Measurements from ENCODE around the gene SCGN. TPM values are rescaled to one million over a fixed set of nuclear protein-coding genes. Genes with fewer than 3 reads are reported as not detected.

Gene SCGN
- total RNA-seq, 2 experiments from 2014 or later = not detected

DNA sequence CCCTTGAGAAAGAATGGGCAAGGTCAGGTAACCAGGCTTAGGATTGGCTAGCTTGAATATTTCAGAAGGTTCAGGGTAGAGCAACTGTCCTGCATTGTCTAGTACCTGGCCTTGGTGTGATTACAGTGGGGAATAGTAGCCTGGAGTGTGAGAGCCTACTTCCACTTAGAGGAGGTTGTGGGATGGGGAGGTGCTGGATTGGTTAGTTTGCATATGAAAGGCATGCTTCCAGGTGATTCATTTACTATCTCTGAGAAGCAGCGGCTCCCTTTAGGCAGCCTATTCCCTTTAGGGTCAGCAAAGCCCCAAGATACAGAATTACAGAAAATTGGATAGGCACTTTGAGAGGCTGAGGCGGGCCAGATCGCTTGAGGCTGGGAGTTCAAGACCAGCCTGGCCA is 25.0 kb upstream of the SCGN start:
- no peak overlapping the region for H3K4me3 Mint-ChIP-seq

DNA sequence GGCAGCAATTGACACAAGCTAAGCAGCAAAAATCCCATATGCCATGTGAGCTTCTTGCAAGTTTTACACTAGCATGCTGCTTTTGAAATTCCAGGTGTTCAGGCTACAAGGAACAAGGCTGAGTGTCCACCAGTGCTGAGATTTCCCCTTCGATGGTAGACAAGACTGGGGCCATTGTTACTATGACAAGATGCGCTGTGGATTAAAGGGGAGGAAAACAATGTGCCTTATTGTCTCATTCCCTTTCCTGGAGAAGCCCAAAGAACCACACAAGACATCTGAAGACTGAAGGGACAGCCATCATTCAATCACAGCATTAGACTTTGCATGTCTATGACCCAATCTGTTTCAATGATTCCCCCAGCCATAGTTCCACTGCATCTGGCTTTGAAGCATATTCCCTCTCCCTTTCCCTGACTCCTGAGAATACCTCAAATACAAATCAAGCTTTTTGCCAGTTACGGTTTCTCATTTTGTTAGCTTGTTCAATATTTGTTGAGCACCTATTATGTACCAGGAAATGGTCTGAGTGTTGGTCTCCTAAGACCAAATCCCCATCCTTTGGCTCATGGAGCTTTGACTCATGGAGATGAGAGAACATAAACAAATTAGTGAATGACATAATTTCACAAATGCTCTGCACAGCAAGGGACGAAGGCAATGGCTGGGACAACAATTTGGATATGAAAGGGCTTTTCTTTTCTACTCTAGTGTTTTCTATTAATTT is 23.4 kb upstream of the SCGN start:
- H3K27ac Mint-ChIP-seq = no peak overlapping the region

More for the DNA sequence above, 25.0 kb upstream of the SCGN start:
- H3K27me3 Mint-ChIP-seq = peaks cover 13% of the 10 kb centered on the region
- no peaks in the 10 kb centered on the region for H3K9me3 Mint-ChIP-seq
- no peaks in the 10 kb centered on the region for H3K4me1 Mint-ChIP-seq
- H3K27ac Mint-ChIP-seq = no peak overlapping the region
- no peak for DNase-seq
- POLR2A ChIA-PET = no interaction called here
- no peaks in the 10 kb centered on the region for H3K36me3 Mint-ChIP-seq (ENCODE audit: low read depth)
- CTCF ChIA-PET = interaction anchor here (1.1 kb wide), 1 partner anchor 792 kb away, joined by 3 read pairs; no protein-coding TSS in a partner anchor

GRCh38 chr6:25629198-25629576 is 22.8 kb upstream of the SCGN start:
- H3K36me3 Mint-ChIP-seq (ENCODE audit: low read depth) = no peaks in the 10 kb centered on the region
- H3K9me3 Mint-ChIP-seq = no peaks in the 10 kb centered on the region
- H3K27me3 Mint-ChIP-seq = peaks cover 13% of the 10 kb centered on the region
- no peaks in the 10 kb centered on the region for H3K4me1 Mint-ChIP-seq
- no peak overlapping the region for H3K4me3 Mint-ChIP-seq
- POLR2A ChIA-PET = no interaction called here
- no peak for DNase-seq
- CTCF ChIA-PET = interaction anchor here (0.6 to 0.8 kb wide), 2 partner anchors 103 to 406 kb away, joined by 3 read pairs; no protein-coding TSS in a partner anchor
- no peak overlapping the region for H3K27ac Mint-ChIP-seq

More for the DNA sequence above, 23.4 kb upstream of the SCGN start:
- no peak overlapping the region for H3K4me3 Mint-ChIP-seq
- POLR2A ChIA-PET = no interaction called here
- no peaks in the 10 kb centered on the region for H3K9me3 Mint-ChIP-seq
- CTCF ChIA-PET = no interaction called here
- no peaks in the 10 kb centered on the region for H3K36me3 Mint-ChIP-seq (ENCODE audit: low read depth)
- H3K27me3 Mint-ChIP-seq = peaks cover 13% of the 10 kb centered on the region
- no peak for DNase-seq
- no peaks in the 10 kb centered on the region for H3K4me1 Mint-ChIP-seq

DNA sequence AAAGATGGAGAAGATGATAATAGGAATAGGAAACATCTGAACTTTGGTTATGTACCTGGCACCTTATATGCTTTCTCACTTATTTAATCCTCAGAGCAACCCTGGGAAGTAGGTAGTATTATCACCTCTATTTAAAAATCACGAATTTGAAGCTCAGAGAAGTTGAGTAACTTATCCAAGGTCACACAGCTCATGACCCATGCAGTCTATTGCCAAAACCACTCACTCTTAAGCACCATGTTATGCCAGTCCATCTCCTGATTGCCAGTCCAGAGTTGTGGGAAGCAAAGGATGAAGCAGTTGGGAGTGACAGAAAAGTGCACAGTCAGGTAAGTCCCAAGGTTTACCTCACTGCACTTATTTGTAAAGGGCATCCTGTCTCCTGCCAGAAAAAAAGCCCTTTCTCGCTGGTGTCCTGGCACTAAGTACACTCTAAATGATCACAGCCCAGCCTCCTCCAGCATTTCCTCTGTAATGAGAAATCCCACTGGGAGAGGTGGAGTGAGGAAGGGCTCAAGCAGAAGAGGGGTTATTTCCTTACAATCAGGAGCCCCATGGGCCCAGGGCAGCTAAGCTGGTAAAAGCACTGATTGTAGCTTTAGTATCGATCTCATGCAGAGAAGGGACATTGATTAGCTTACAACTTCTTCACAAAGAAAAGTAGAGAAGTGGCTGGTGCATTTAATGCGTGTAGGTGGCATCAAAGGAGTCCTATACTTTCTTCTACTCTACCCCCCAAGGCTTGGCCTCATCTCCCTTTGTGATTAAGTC is 21.3 kb upstream of the SCGN start:
- CTCF ChIA-PET = interaction anchor here (0.9 kb wide), 1 partner anchor 22 kb away, joined by 3 read pairs; no protein-coding TSS in a partner anchor

DNA sequence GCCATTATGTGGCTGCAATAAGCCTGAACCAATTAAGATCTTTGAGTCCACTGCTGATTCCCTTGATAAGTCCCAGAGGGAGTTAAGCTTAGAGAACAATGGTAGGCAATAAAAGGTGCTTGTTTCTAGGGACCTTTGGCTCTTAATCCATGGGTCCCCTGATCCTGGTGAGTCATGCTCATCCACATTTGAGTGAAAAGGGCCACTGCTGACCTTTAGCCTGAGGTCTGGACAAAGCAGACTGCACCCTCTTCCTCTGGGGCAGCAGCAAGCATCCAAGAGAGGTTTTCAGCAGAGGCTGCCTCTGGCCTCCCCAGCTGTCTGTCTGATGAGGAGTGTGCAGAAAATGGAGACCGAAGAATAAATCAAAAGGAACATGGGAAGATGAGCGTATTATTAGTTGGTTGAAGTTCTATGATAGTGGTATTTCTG is 16.1 kb upstream of the SCGN start:
- Mint-ChIP-seq H3K4me1 (no peaks in the 10 kb centered on the region), H3K4me3 (no peak overlapping the region), H3K27ac (no peak overlapping the region), H3K27me3 (peaks cover 27% of the 10 kb centered on the region), H3K9me3 (no peaks in the 10 kb centered on the region), H3K36me3 (ENCODE audit: low read depth) (no peaks in the 10 kb centered on the region)
- DNase-seq = no peak
- POLR2A ChIA-PET = no interaction called here
- CTCF ChIA-PET = no interaction called here

More for the DNA sequence above, 21.3 kb upstream of the SCGN start:
- H3K27ac Mint-ChIP-seq = no peak overlapping the region
- H3K9me3 Mint-ChIP-seq = no peaks in the 10 kb centered on the region
- POLR2A ChIA-PET = no interaction called here
- DNase-seq = no peak
- H3K4me3 Mint-ChIP-seq = no peak overlapping the region
- H3K4me1 Mint-ChIP-seq = no peaks in the 10 kb centered on the region
- H3K36me3 Mint-ChIP-seq (ENCODE audit: low read depth) = no peaks in the 10 kb centered on the region
- peaks cover 17% of the 10 kb centered on the region for H3K27me3 Mint-ChIP-seq

DNA sequence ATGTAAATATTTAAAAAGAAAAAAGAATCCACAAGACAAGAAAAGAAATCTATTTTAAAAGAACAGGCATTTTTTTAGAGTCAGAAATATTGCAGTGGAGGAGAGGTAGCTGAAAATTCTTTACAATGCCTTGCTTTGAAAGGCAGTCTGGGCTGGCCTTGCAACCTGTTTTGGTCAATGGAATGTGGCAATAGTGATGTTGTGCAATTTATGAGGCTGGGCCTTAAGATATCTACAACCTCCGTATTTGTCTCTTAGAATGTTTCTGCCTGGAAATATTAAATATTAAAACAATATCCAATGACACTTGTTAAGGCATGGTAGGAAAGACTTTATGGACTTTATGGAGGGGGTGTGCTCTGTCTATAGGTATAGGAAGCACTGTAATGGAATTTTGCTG is 14.8 kb upstream of the SCGN start:
- H3K4me1 Mint-ChIP-seq = no peaks in the 10 kb centered on the region
- H3K36me3 Mint-ChIP-seq (ENCODE audit: low read depth) = no peaks in the 10 kb centered on the region
- no peak overlapping the region for H3K4me3 Mint-ChIP-seq
- no peak for DNase-seq
- POLR2A ChIA-PET = no interaction called here
- H3K9me3 Mint-ChIP-seq = no peaks in the 10 kb centered on the region
- no peak overlapping the region for H3K27ac Mint-ChIP-seq
- CTCF ChIA-PET = no interaction called here
- peaks cover 23% of the 10 kb centered on the region for H3K27me3 Mint-ChIP-seq

GRCh38 chr6:25637960-25638434 is 14.0 kb upstream of the SCGN start:
- Mint-ChIP-seq H3K27ac (no peak overlapping the region), H3K27me3 (peaks cover 28% of the 10 kb centered on the region), H3K4me3 (no peak overlapping the region), H3K36me3 (ENCODE audit: low read depth) (no peaks in the 10 kb centered on the region), H3K9me3 (no peaks in the 10 kb centered on the region), H3K4me1 (no peaks in the 10 kb centered on the region)
- ChIA-PET CTCF (no interaction called here), POLR2A (no interaction called here)
- DNase-seq = no peak

- H3K27ac Mint-ChIP-seq = no peak overlapping the region
- ChIA-PET POLR2A (no interaction called here), CTCF (no interaction called here)
- H3K4me1 Mint-ChIP-seq = no peaks in the 10 kb centered on the region
- H3K4me3 Mint-ChIP-seq = no peak overlapping the region
- no peaks in the 10 kb centered on the region for H3K36me3 Mint-ChIP-seq (ENCODE audit: low read depth)
- no peak for DNase-seq
- peaks cover 43% of the 10 kb centered on the region for H3K27me3 Mint-ChIP-seq
- H3K9me3 Mint-ChIP-seq = no peaks in the 10 kb centered on the region
Observed at GRCh38 chr6:25639653-25640052, 12.4 kb upstream of the SCGN start.

GRCh38 chr6:25640446-25640845 is 11.6 kb upstream of the SCGN start:
- CTCF ChIA-PET = no interaction called here

DNA sequence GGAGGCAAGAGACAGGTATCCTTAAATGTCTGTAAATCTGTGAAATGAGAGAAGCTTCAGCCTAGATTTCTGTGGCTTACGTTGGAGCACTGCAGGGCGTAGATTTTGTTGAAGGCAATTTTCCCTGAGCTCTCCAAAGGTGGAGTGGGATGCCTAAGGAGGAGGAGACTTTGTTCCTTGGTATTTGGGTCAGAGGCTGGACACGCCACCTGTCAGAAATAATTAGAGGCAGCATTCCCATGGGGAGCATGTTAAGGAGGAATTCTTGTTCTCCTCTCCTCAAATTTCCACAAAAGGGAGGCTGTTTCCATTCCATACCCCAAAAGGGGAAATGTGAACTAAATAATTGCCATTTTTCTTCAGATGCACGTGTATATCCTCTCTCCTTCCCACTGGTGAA is 11.1 kb upstream of the SCGN start:
- no peaks in the 10 kb centered on the region for H3K36me3 Mint-ChIP-seq (ENCODE audit: low read depth)
- CTCF ChIA-PET = no interaction called here

More at GRCh38 chr6:25640446-25640845, 11.6 kb upstream of the SCGN start:
- POLR2A ChIA-PET = no interaction called here
- Mint-ChIP-seq H3K4me3 (no peak overlapping the region), H3K9me3 (no peaks in the 10 kb centered on the region), H3K27ac (no peak overlapping the region), H3K27me3 (peaks cover 46% of the 10 kb centered on the region), H3K4me1 (no peaks in the 10 kb centered on the region), H3K36me3 (ENCODE audit: low read depth) (no peaks in the 10 kb centered on the region)
- DNase-seq = no peak

DNA sequence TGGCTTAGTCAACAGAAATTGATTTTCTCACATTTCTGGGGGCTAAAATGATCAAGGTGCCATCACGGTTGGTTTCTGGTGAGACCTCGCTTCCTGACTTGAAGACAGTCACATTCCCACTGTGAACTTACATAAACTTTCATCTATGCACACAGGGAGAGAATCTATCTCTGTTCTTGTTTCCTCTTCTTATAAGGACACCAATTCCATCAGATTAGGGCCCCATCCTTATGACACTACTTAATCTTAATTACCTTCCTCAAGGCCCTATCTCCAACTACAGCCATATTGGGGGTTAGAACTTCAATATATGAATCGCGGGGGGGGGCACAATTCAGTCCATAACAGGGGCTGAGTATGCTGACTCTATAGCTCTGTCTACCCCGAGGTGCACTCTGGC is 10.6 kb upstream of the SCGN start:
- no peak overlapping the region for H3K4me3 Mint-ChIP-seq
- ChIA-PET POLR2A (no interaction called here), CTCF (no interaction called here)
- H3K27ac Mint-ChIP-seq = no peak overlapping the region
- DNase-seq = no peak
- peaks cover 51% of the 10 kb centered on the region for H3K27me3 Mint-ChIP-seq
- H3K36me3 Mint-ChIP-seq (ENCODE audit: low read depth) = no peaks in the 10 kb centered on the region
- H3K9me3 Mint-ChIP-seq = no peaks in the 10 kb centered on the region
- no peaks in the 10 kb centered on the region for H3K4me1 Mint-ChIP-seq

More for the DNA sequence above, 11.1 kb upstream of the SCGN start:
- POLR2A ChIA-PET = no interaction called here
- H3K9me3 Mint-ChIP-seq = no peaks in the 10 kb centered on the region
- no peak overlapping the region for H3K4me3 Mint-ChIP-seq
- DNase-seq = no peak
- H3K4me1 Mint-ChIP-seq = no peaks in the 10 kb centered on the region
- peaks cover 48% of the 10 kb centered on the region for H3K27me3 Mint-ChIP-seq
- no peak overlapping the region for H3K27ac Mint-ChIP-seq

DNA sequence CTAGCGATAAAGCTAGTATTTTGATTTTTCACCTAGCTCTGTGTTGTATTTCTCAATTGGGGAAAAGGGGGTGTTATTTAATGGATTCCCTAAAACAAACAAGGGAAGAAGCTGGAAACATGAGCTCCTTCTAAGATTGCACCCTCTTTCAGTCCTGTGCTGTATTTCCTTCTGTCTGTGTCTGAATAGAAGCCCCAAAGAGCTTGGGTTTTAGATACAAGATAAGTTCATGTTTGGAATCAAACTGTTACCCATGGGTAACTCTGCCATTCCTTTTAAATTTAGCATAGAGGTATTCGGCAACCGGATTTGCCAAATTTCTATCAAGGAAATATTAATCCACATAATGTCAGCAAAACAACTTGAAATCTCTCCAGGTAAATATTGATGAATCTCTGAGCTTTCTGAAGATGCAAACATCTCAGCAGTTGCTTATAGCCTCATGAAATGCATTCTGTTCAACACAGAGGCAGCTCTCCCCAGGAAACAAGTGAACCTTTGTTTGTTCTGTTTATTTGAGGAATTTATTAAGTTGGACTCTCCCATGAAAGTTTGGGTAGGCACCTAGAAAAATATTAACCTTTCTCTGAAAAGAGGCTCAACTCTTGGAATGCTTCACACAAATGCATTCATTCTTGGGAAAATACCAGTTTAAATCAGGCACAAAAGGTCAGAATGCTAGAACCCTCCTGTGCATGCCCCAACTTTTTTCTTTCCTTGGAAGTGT is 9.9 kb upstream of the SCGN start:
- no peak overlapping the region for H3K4me3 Mint-ChIP-seq
- DNase-seq = no peak
- no peaks in the 10 kb centered on the region for H3K36me3 Mint-ChIP-seq (ENCODE audit: low read depth)
- CTCF ChIA-PET = no interaction called here
- no peak overlapping the region for H3K27ac Mint-ChIP-seq
- no peaks in the 10 kb centered on the region for H3K4me1 Mint-ChIP-seq
- H3K9me3 Mint-ChIP-seq = no peaks in the 10 kb centered on the region
- peaks cover 52% of the 10 kb centered on the region for H3K27me3 Mint-ChIP-seq
- POLR2A ChIA-PET = no interaction called here
